HEK293T (cell line): Measurements from ENCODE around the gene NBPF26.
"Not testable (repeated sequence)": the region's sequence is repeated elsewhere in the genome, so short reads cannot be mapped to it uniquely, and the experiment has no call there.

Source experiments
- ARNT ChIP-seq: fragments of 450-650 bp; IDR thresholded peaks from 2 replicates; pipeline ENCODE4 v1.6.1; 2017; ENCODE audit warnings: mild to moderate bottlenecking
- ELF4 ChIP-seq: fragments of 450-650 bp; IDR thresholded peaks from 2 replicates; pipeline ENCODE4 v1.6.1; 2017; ENCODE audit warnings: antibody characterized with exemption
- FOXK2 ChIP-seq: fragments of 450-650 bp; IDR thresholded peaks from 2 replicates; pipeline ENCODE4 v1.6.1; 2016; ENCODE audit warnings: mild to moderate bottlenecking
- FOXM1 ChIP-seq: fragments of 450-650 bp; IDR thresholded peaks from 2 replicates; pipeline ENCODE4 v1.6.1; 2017; ENCODE audit warnings: mild to moderate bottlenecking, borderline replicate concordance
- HDGF ChIP-seq: fragments of 450-650 bp; IDR thresholded peaks from 2 replicates; pipeline ENCODE4 v1.6.1; 2017; ENCODE audit warnings: antibody characterized with exemption, borderline replicate concordance
- SP1 ChIP-seq: fragments of 450-650 bp; IDR thresholded peaks from 2 replicates; pipeline ENCODE4 v1.6.1; 2017
- TARDBP ChIP-seq: fragments of 450-650 bp; IDR thresholded peaks from 2 replicates; pipeline ENCODE4 v1.6.1; 2016
- ZNF384 ChIP-seq: fragments of 450-650 bp; IDR thresholded peaks from 2 replicates; pipeline ENCODE4 v1.6.1; 2016

DNA sequence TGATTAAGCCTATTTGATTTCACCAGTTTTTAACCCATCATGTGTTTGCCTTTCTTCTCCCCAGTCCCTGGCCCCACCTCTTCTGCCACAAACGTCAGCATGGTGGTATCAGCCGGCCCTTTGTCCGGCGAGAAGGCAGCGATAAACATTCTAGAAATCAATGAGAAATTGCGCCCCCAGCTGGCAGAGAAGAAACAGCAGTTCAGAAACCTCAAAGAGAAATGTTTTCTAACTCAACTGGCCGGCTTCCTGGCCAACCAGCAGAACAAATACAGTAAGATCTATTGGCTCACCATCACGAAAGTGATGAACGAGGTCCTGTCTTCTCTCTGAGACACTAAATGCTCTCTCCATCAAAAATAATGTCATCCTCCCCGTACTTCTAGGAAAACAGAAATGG is 88.1 kb downstream of the NBPF26 start:
- TF ChIP-seq ARNT, ELF4, FOXM1, ZNF384, HDGF, TARDBP, FOXK2, SP1: not testable (repeated sequence)
